ENCODE results near the gene GRN. TPM values are rescaled to one million over a fixed set of nuclear protein-coding genes. Genes with fewer than 3 reads are reported as not detected.

Gene GRN
- total RNA-seq, 3 donors from 2014 or later, result 166 to 372 (median 252) TPM

DNA sequence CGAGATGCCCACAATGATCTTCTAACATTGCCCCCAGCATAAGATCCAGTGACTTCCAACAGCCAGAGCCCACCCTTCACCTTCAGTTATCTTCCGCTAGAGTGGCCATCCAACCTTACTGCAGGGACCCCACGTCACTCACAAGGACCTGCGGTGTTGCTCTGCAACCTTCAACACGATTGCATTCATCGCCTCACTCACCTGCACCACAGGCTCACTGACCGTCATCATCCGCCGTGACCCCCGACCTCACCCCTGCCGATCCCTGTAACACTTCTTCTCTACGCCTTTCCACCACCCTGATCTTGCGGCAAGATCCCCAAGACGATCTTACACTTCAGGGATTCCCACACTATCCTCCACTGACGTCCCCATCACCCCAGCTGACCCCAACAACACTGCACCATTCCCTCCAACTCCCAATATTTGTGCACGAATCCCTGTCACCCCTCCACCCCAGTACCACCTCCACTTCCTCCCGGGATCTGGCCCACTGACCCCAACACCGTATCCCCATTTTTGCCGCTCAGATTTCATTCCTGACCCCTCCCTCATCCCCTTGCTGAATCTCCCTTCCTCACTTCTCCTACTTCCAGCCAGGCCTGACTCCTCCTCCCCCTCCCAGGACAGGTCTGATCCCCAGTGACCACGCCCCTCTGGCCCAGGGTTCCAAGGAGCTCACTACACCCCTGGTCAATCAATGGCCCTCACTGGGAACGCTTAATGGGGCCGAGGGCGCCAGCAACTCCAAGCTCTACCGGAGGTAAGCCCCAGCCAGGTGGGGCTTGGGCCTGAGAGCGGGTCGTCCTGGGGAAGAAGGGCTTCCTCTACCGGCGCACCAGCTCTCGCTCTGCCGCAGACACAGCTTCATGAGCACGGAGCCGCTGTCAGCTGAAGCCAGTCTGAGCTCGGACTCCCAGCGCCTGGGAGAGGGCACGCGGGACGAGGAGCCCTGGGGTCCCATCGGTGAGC lies 29.1 kb upstream of the GRN start:
- intact Hi-C loops (cut with DNase I; ENCODE audit: low total_unique reads), result no loop called here
- H3K27me3 ChIP-seq, result peaks cover 9 to 40% of the 10 kb centered on the region in 2 donors
- no peak overlapping the region for H3K27ac ChIP-seq
- no peaks in the 10 kb centered on the region for H3K36me3 ChIP-seq
- H3K4me3 ChIP-seq, result peak overlapping the region in 1 of 3 donors; percentile 60
- TF ChIP-seq POLR2AphosphoS5 (IDR thresholded peaks at IDR 0.05), result no peak
- TF ChIP-seq, protein P1, sequence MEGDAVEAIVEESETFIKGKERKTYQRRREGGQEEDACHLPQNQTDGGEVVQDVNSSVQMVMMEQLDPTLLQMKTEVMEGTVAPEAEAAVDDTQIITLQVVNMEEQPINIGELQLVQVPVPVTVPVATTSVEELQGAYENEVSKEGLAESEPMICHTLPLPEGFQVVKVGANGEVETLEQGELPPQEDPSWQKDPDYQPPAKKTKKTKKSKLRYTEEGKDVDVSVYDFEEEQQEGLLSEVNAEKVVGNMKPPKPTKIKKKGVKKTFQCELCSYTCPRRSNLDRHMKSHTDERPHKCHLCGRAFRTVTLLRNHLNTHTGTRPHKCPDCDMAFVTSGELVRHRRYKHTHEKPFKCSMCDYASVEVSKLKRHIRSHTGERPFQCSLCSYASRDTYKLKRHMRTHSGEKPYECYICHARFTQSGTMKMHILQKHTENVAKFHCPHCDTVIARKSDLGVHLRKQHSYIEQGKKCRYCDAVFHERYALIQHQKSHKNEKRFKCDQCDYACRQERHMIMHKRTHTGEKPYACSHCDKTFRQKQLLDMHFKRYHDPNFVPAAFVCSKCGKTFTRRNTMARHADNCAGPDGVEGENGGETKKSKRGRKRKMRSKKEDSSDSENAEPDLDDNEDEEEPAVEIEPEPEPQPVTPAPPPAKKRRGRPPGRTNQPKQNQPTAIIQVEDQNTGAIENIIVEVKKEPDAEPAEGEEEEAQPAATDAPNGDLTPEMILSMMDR (IDR thresholded peaks at IDR 0.05), result no peak
- no peak for TF ChIP-seq POLR2A (IDR thresholded peaks at IDR 0.05)
- H3K4me1 ChIP-seq, result no peaks in the 10 kb centered on the region
- no peak for DNase-seq (ENCODE audit: low spot score in 2 of 2)
- no peaks in the 10 kb centered on the region for H3K9me3 ChIP-seq

DNA sequence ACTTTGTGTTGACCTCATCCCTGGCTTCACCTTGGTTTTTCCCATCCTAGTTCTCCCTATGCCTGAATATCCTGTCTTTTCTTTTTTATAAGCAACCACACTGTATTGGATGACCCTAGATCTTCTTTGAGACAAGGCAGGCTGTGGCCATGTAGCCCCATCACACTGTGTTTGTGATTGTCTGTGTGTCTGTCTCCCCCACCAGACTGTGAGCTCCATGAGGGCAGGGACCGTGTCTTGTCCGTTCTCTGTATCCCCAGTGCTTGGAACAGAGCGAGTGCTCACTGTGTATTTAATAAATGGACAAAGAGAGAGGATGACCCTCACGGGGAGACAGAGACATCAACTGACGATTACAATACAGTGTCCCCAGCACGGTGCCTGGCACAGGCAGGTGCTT lies 27.6 kb upstream of the GRN start:
- no peak for DNase-seq (ENCODE audit: low spot score in 2 of 2)
- Histone ChIP-seq H3K27me3 (peaks cover 9 to 40% of the 10 kb centered on the region in 2 donors), H3K4me3 (no peak overlapping the region), H3K4me1 (no peaks in the 10 kb centered on the region), H3K9me3 (no peaks in the 10 kb centered on the region), H3K27ac (no peak overlapping the region), H3K36me3 (no peaks in the 10 kb centered on the region)
- TF ChIP-seq, protein P1 (IDR thresholded peaks at IDR 0.05), result no peak
- TF ChIP-seq POLR2AphosphoS5 (IDR thresholded peaks at IDR 0.05) (no peak), POLR2A (IDR thresholded peaks at IDR 0.05) (no peak)
- intact Hi-C loops (cut with DNase I; ENCODE audit: low total_unique reads), result no loop called here

DNA sequence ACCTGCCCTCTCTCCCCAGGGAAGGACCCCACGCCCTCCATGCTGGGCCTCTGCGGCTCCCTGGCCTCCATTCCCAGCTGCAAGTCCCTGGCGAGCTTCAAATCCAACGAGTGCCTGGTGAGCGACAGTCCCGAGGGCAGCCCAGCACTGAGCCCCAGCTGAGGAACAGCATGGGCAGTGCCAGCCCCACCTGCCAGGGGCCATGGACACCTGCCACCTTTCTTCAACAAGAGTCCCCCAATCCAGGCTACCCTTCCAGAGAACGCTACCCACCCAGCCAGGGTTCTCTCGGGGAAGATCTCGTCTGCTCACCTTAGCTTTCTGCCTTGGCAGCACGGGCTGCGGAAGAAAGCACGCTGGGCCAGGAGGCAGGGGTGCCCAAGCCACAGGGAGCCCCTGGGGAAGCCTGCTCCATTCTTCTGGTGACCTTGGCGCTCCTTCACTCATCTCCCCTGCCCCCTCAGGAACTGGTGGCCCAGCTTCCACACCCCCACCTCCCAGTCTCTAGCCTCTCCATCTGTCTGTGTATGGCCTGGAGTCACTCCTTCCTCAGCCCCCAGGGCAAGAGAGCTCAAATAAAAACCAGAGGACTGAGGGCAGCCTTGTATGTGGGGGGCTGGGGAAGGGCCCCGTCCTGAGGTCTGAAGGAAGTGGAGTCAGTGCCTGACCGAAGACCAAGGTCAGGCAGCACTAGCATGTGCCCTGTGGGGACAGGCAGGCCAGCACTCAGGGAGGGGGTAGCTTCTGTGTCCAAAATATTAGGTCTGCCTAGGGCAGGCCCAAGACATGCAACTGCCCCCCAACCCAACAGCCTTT lies 26.8 kb upstream of the GRN start:
- Histone ChIP-seq H3K4me1 (peaks cover 0 to 2% of the 10 kb centered on the region in 2 donors), H3K4me3 (no peak overlapping the region), H3K36me3 (no peaks in the 10 kb centered on the region), H3K27me3 (peaks cover 9 to 40% of the 10 kb centered on the region in 2 donors), H3K9me3 (no peaks in the 10 kb centered on the region), H3K27ac (no peak overlapping the region)
- DNase-seq (ENCODE audit: low spot score in 2 of 2), result no peak
- intact Hi-C loops (cut with DNase I; ENCODE audit: low total_unique reads), result no loop called here
- TF ChIP-seq, protein P1 (IDR thresholded peaks at IDR 0.05), result no peak
- no peak for TF ChIP-seq POLR2A (IDR thresholded peaks at IDR 0.05)
- no peak for TF ChIP-seq POLR2AphosphoS5 (IDR thresholded peaks at IDR 0.05)

DNA sequence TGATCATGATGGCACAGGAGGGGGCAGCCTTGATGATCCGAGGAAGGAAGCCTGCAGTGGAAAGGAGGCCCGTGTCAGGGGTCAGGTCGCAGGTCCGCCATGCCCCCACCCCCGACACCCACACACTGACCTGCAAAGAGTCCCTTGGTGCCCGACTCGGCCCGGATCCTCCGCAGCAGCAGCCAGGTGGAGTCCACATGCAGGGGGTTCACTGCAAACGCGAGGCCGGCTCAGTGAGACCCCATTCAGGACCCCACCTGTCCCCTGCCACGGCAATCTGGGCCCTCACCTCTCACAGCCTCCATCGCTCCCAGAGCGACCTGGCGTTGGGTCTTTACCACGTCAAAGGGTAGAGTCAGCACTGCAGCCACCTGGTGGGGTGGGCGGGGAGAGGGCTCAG lies 25.0 kb upstream of the GRN start:
- intact Hi-C loops (cut with DNase I; ENCODE audit: low total_unique reads), result no loop called here
- Histone ChIP-seq H3K4me1 (peaks cover 0 to 8% of the 10 kb centered on the region in 2 donors), H3K27me3 (peaks cover 4 to 26% of the 10 kb centered on the region in 2 donors), H3K27ac (no peak overlapping the region), H3K4me3 (no peak overlapping the region), H3K9me3 (no peaks in the 10 kb centered on the region), H3K36me3 (no peaks in the 10 kb centered on the region)
- DNase-seq (ENCODE audit: low spot score in 2 of 2), result no peak
- TF ChIP-seq POLR2AphosphoS5 (IDR thresholded peaks at IDR 0.05), result no peak
- TF ChIP-seq, protein P1 (IDR thresholded peaks at IDR 0.05), result no peak
- no peak for TF ChIP-seq POLR2A (IDR thresholded peaks at IDR 0.05)

All from breast epithelium (tissue), 4 donors.